WERI-Rb-1 (cell line): ENCODE measurements around the gene C1orf226.
"Not testable (repeated sequence)": the region's sequence is repeated elsewhere in the genome, so short reads cannot be mapped to it uniquely, and the experiment has no call there.

ENCODE experiments used
- DNase-seq: peaks from one replicate; pipeline ENCODE4 v3.0.0-alpha.2; 2020
- H3K27ac ChIP-seq: fragments of 250-450 bp; sonication (Bioruptor Pico); 2 replicates; pipeline ENCODE4 v1.5.1; 2020; ENCODE audit warnings: mild to moderate bottlenecking, moderate library complexity
- H3K27me3 ChIP-seq: fragments of 250-450 bp; sonication (Bioruptor Pico); 2 replicates; pipeline ENCODE4 v1.5.1; 2021; ENCODE audit warnings: mild to moderate bottlenecking, low read depth, moderate library complexity; ENCODE audit not compliant: insufficient read depth, severe bottlenecking
- H3K36me3 ChIP-seq: fragments of 250-450 bp; sonication (Bioruptor Pico); 2 replicates; pipeline ENCODE4 v1.5.1; 2020; ENCODE audit warnings: mild to moderate bottlenecking, moderate library complexity
- H3K4me3 ChIP-seq: 2 replicates; pipeline ENCODE4 v1.5.1; 2011; ENCODE audit warnings: low read depth, mild to moderate bottlenecking, control low read depth, low read length
- H3K9me3 ChIP-seq: fragments of 250-450 bp; sonication (Bioruptor Pico); 2 replicates; pipeline ENCODE4 v1.5.1; 2021; ENCODE audit warnings: mild to moderate bottlenecking, moderate library complexity; ENCODE audit not compliant: severe bottlenecking
- CTCF ChIP-seq: IDR thresholded peaks from 2 replicates; pipeline ENCODE4 v1.5.1; 2011; ENCODE audit warnings: low read depth, mild to moderate bottlenecking, control low read depth, inconsistent platforms, low read length

C1orf226 gene

GRCh38 chr1:162347281-162347680, 34.2 kb upstream of the C1orf226 start:
- no peak for DNase-seq
- TF ChIP-seq CTCF, result no peak
- Histone ChIP-seq H3K27me3 (no peaks in the 10 kb centered on the region), H3K4me3 (no peak overlapping the region), H3K27ac (no peak overlapping the region), H3K36me3 (peaks cover 18% of the 10 kb centered on the region), H3K9me3 (no peaks in the 10 kb centered on the region)

GRCh38 chr1:162349635-162350330, 31.7 kb upstream of the C1orf226 start:
- no peak overlapping the region for H3K27ac ChIP-seq
- no peaks in the 10 kb centered on the region for H3K27me3 ChIP-seq
- no peaks in the 10 kb centered on the region for H3K9me3 ChIP-seq
- peaks cover 11% of the 10 kb centered on the region for H3K36me3 ChIP-seq
- DNase-seq, result no peak
- TF ChIP-seq CTCF, result no peak
- H3K4me3 ChIP-seq, result no peak overlapping the region

GRCh38 chr1:162351246-162351842, 30.2 kb upstream of the C1orf226 start:
- TF ChIP-seq CTCF, result no peak
- H3K36me3 ChIP-seq, result peaks cover 25% of the 10 kb centered on the region
- no peaks in the 10 kb centered on the region for H3K27me3 ChIP-seq
- H3K27ac ChIP-seq, result no peak overlapping the region
- H3K4me3 ChIP-seq, result no peak overlapping the region
- DNase-seq, result no peak
- no peaks in the 10 kb centered on the region for H3K9me3 ChIP-seq

- not testable (repeated sequence) for H3K27ac ChIP-seq, H3K4me3 ChIP-seq, H3K27me3 ChIP-seq, DNase-seq, H3K9me3 ChIP-seq
- H3K36me3 ChIP-seq, result peaks cover 26% of the 10 kb centered on the region
Measured at GRCh38 chr1:162351874-162352273, 29.7 kb upstream of the C1orf226 start.

- Histone ChIP-seq H3K9me3 (no peaks in the 10 kb centered on the region), H3K4me3 (no peak overlapping the region), H3K27me3 (no peaks in the 10 kb centered on the region), H3K36me3 (peaks cover 32% of the 10 kb centered on the region), H3K27ac (no peak overlapping the region)
- no peak for DNase-seq
- TF ChIP-seq CTCF, result no peak
Measured at GRCh38 chr1:162353078-162353477, 28.4 kb upstream of the C1orf226 start.

GRCh38 chr1:162353702-162354101, 27.8 kb upstream of the C1orf226 start:
- Histone ChIP-seq H3K4me3 (no peak overlapping the region), H3K27me3 (no peaks in the 10 kb centered on the region), H3K27ac (no peak overlapping the region), H3K36me3 (peaks cover 34% of the 10 kb centered on the region), H3K9me3 (no peaks in the 10 kb centered on the region)
- no peak for TF ChIP-seq CTCF
- DNase-seq, result no peak
